C4-2B (cell line): ENCODE data around the gene FAM110A.

ENCODE experiments used
- ZFX ChIP-seq: fragments of 450-650 bp; IDR thresholded peaks from 2 replicates; pipeline ENCODE4 v1.6.1; 2017
- TF ChIP-seq, protein P1 (sequence below): fragments of 450-650 bp; conservative IDR thresholded peaks from 2 replicates; pipeline ENCODE4 v1.5.1; 2017; ENCODE audit warnings: mild to moderate bottlenecking

DNA sequence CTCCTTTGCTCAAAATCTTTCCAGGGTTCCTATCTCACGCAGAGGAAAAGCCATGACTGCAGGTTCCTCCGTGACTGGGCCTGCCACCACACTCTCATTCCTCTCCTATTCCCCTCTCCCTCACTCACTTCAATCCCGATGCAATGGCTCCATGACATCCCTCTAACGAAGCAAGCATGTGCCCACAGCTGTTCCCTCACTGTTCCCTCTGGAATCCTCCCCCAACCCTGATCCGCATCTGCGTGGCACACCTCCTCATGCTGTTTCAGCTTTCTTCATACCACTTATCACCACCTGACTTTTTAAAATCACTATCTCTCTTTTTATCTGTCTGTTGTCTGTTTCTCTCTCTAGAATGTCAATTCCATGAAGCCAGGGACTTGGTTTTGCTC, 57.1 kb downstream of the FAM110A start:
- TF ChIP-seq, protein P1, sequence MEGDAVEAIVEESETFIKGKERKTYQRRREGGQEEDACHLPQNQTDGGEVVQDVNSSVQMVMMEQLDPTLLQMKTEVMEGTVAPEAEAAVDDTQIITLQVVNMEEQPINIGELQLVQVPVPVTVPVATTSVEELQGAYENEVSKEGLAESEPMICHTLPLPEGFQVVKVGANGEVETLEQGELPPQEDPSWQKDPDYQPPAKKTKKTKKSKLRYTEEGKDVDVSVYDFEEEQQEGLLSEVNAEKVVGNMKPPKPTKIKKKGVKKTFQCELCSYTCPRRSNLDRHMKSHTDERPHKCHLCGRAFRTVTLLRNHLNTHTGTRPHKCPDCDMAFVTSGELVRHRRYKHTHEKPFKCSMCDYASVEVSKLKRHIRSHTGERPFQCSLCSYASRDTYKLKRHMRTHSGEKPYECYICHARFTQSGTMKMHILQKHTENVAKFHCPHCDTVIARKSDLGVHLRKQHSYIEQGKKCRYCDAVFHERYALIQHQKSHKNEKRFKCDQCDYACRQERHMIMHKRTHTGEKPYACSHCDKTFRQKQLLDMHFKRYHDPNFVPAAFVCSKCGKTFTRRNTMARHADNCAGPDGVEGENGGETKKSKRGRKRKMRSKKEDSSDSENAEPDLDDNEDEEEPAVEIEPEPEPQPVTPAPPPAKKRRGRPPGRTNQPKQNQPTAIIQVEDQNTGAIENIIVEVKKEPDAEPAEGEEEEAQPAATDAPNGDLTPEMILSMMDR = no peak
- TF ChIP-seq ZFX = no peak
